Panc1 (cell line): ENCODE measurements around the gene WASL. TPM values are rescaled to one million over a fixed set of nuclear protein-coding genes. Genes with fewer than 3 reads are reported as not detected.

ENCODE experiments used
- ATAC-seq: fragments of 200-7000 bp; cut with Tn5 transposase; 2 replicates; pipeline ENCODE4 v1.9.1; 2020; ENCODE audit warnings: mild to moderate bottlenecking, moderate library complexity
- BruUV-seq: library from RNA; stranded (reverse); fragments of 400-500 nt; replicated peaks from 2 replicates; lab custom pipeline; 2021; lab: Mats Ljungman, UMichigan
- CTCF ChIA-PET: fragments of 300-600 bp; sonication (Branson Sonifier 250); formaldehyde crosslinking; loops from one replicate; lab custom pipeline; 2022; ENCODE audit warnings: antibody characterized with exemption; lab: Charles Lee
- POLR2A ChIA-PET: fragments of 300-600 bp; sonication (Branson Sonifier 250); formaldehyde crosslinking; loops from one replicate; lab custom pipeline; 2022; ENCODE audit warnings: antibody characterized with exemption; lab: Charles Lee
- DNase-seq: peaks from one replicate; pipeline ENCODE4 v3.0.0-alpha.2; 2010; ENCODE audit warnings: low read depth, low spot score
- H3K27ac ChIP-seq: 2 replicates; pipeline ENCODE4 v1.5.1; 2011; ENCODE audit warnings: mild to moderate bottlenecking, low read length, inconsistent platforms
- H3K27me3 ChIP-seq: fragments of 200-500 bp; sonication (Bioruptor generic); 2 replicates; pipeline ENCODE4 v1.6.0; 2014; ENCODE audit warnings: low read length, inconsistent platforms; ENCODE audit not compliant: control insufficient read depth, insufficient read depth
- H3K36me3 ChIP-seq: fragments of 200-500 bp; sonication (Bioruptor generic); 2 replicates; pipeline ENCODE4 v1.5.1; 2014; ENCODE audit warnings: inconsistent platforms, mild to moderate bottlenecking, low read length, moderate library complexity; ENCODE audit not compliant: control insufficient read depth, insufficient read depth
- H3K4me1 ChIP-seq: 2 replicates; pipeline ENCODE4 v1.5.1; 2011; ENCODE audit warnings: inconsistent platforms, mild to moderate bottlenecking, low read length, moderate library complexity; ENCODE audit not compliant: control insufficient read depth, insufficient read depth
- H3K4me3 ChIP-seq, 2 experiments: 2 replicates each; pipeline ENCODE4 v1.5.1; 2011 to 2012; ENCODE audit warnings: low read depth in 2 of 2, low read length in 2 of 2, mild to moderate bottlenecking in 2 of 2, inconsistent platforms in 1 of 2, moderate library complexity in 1 of 2
- H3K9me3 ChIP-seq: fragments of 200-500 bp; sonication (Bioruptor generic); 2 replicates; pipeline ENCODE4 v1.5.1; 2014; ENCODE audit warnings: low read depth, mild to moderate bottlenecking, inconsistent platforms, low read length, moderate library complexity; ENCODE audit not compliant: control insufficient read depth, insufficient read depth
- POLR2AphosphoS5 ChIP-seq: IDR thresholded peaks from 2 replicates; pipeline ENCODE4 v1.6.1; 2012; ENCODE audit warnings: mild to moderate bottlenecking, low read depth, low read length, moderate library complexity
- SIN3A ChIP-seq: IDR thresholded peaks from 2 replicates; pipeline ENCODE4 v1.6.1; 2012; ENCODE audit warnings: low read depth, mild to moderate bottlenecking, low read length, moderate library complexity, borderline replicate concordance; ENCODE audit not compliant: insufficient read depth
- TCF7L2 ChIP-seq: IDR thresholded peaks from 2 replicates; pipeline ENCODE4 v1.6.1; 2011; ENCODE audit warnings: mild to moderate bottlenecking, low read depth, low read length, inconsistent platforms
- in situ Hi-C: cut with HindIII; loops from 2 replicates; pipeline ENCODE4 v1.10.0; 2016; ENCODE audit warnings: low sequenced_read_pairs, low pct_unique_long_range_greater_than_20kb
- intact Hi-C: fragments of 100-400 bp; cut with micrococcal nuclease; formaldehyde crosslinking; loops from one replicate; pipeline ENCODE4 v1.10.0; 2022; ENCODE audit not compliant: unreplicated experiment
- total RNA-seq: library from RNA; stranded (reverse); gene quantifications from one replicate; pipeline ENCODE4 v1.2.1, GENCODE V29; 2021; ENCODE audit not compliant: unreplicated experiment
- TF ChIP-seq, protein P1 (sequence below): fragments of 450-650 bp; IDR thresholded peaks from 2 replicates; pipeline ENCODE4 v1.5.1; 2017; ENCODE audit warnings: mild to moderate bottlenecking
- TF ChIP-seq, protein P2 (sequence below), 2 experiments: IDR thresholded peaks; 2 replicates each; pipeline ENCODE4 v1.6.1; 2011 to 2012; ENCODE audit warnings: low read depth in 2 of 2, control low read depth in 1 of 2, low read length in 1 of 2, mild to moderate bottlenecking in 1 of 2, moderate library complexity in 1 of 2; ENCODE audit not compliant: insufficient read depth in 1 of 2

The WASL gene
- total RNA-seq, 1 experiment from 2014 or later = 29.6 TPM

DNA sequence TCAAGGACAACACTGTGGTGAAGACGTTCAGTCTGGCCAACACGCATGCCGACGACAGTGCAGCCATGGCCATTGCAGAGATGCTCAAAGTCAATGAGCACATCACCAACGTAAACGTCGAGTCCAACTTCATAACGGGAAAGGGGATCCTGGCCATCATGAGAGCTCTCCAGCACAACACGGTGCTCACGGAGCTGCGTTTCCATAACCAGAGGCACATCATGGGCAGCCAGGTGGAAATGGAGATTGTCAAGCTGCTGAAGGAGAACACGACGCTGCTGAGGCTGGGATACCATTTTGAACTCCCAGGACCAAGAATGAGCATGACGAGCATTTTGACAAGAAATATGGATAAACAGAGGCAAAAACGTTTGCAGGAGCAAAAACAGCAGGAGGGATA lies 86.5 kb downstream of the WASL start:
- POLR2A ChIA-PET = no interaction called here
- no TSS peak for BruUV-seq
- no peak for ATAC-seq

DNA sequence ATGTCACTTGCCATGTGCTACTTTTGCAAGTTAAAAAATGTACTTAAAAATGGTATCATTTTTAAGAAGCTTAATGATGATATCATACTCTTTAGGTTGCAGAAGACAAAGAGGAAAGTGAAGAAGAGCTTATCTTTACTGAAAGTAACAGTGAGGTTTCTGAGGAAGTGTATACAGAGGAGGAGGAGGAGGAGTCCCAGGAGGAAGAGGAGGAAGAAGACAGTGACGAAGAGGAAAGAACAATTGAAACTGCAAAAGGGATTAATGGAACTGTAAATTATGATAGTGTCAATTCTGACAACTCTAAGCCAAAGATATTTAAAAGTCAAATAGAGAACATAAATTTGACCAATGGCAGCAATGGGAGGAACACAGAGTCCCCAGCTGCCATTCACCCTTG lies 87.0 kb downstream of the WASL start:
- H3K4me3 ChIP-seq = no peak overlapping the region
- no peaks in the 10 kb centered on the region for H3K36me3 ChIP-seq
- POLR2A ChIA-PET = no interaction called here
- H3K27me3 ChIP-seq = peaks cover 26% of the 10 kb centered on the region
- CTCF ChIA-PET = no interaction called here
- in situ Hi-C loops (no loop called here), intact Hi-C loops (no loop called here)
- ATAC-seq (no peak), DNase-seq (no peak)
- TF ChIP-seq, protein P1, sequence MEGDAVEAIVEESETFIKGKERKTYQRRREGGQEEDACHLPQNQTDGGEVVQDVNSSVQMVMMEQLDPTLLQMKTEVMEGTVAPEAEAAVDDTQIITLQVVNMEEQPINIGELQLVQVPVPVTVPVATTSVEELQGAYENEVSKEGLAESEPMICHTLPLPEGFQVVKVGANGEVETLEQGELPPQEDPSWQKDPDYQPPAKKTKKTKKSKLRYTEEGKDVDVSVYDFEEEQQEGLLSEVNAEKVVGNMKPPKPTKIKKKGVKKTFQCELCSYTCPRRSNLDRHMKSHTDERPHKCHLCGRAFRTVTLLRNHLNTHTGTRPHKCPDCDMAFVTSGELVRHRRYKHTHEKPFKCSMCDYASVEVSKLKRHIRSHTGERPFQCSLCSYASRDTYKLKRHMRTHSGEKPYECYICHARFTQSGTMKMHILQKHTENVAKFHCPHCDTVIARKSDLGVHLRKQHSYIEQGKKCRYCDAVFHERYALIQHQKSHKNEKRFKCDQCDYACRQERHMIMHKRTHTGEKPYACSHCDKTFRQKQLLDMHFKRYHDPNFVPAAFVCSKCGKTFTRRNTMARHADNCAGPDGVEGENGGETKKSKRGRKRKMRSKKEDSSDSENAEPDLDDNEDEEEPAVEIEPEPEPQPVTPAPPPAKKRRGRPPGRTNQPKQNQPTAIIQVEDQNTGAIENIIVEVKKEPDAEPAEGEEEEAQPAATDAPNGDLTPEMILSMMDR = no peak
- no peak for TF ChIP-seq SIN3A
- BruUV-seq = no TSS peak
- H3K4me1 ChIP-seq = no peaks in the 10 kb centered on the region
- H3K9me3 ChIP-seq = no peaks in the 10 kb centered on the region
- no peak overlapping the region for H3K27ac ChIP-seq

More for the DNA sequence above, 86.5 kb downstream of the WASL start:
- TF ChIP-seq POLR2AphosphoS5 (no peak), TCF7L2 (no peak), SIN3A (no peak)
- DNase-seq = no peak
- peaks cover 26% of the 10 kb centered on the region for H3K27me3 ChIP-seq
- H3K36me3 ChIP-seq = no peaks in the 10 kb centered on the region
- CTCF ChIA-PET = no interaction called here
- intact Hi-C loops = no loop called here
- in situ Hi-C loops = no loop called here
- no peaks in the 10 kb centered on the region for H3K9me3 ChIP-seq
- no peaks in the 10 kb centered on the region for H3K4me1 ChIP-seq
- H3K4me3 ChIP-seq = no peak overlapping the region
- no peak overlapping the region for H3K27ac ChIP-seq

DNA sequence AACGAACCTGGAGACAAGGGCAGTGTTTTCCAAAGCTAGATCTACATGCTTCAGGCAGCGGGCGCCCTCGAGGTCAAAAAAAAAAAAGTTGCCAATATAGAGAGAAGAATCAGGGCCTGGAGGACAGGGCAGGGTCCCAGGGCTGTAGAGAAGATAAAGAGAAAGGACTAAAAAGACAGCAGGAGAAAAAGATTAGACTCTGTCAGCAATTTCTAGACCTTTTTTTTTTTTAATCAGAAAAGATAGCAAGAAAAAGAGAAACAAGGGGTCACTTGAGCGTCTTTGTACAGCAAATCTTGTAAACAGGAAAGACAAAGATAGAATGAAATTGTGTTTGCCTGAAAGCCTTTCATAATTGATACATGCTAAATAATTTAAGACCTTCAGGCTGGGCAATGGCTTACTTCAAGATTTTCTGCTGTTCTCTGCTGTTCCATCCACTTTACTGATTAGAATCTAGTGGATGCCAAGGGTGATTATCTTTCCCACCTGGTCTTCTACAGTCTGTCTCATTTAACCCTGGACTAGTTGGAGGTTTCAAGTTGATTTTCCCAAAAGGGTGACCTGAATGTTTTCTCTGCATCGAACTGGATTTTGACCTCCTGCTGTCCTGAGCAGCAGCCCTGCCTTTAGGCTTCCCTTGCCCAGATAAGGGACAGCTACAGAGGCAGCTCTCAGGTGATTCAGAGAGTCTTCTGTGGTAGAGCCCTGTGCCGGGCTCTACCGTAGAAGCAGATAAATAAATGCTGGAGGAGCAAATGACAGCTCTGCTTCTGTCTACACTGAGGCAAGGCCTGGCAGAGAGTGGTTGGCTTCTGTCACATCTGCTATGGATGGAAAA lies 88.1 kb downstream of the WASL start:
- in situ Hi-C loops = no loop called here
- CTCF ChIA-PET = no interaction called here

More for the DNA sequence above, 88.1 kb downstream of the WASL start:
- Histone ChIP-seq H3K9me3 (no peaks in the 10 kb centered on the region), H3K27ac (no peak overlapping the region), H3K27me3 (peaks cover 26% of the 10 kb centered on the region), H3K36me3 (no peaks in the 10 kb centered on the region), H3K4me3 (no peak overlapping the region), H3K4me1 (no peaks in the 10 kb centered on the region)
- TF ChIP-seq TCF7L2 (no peak), POLR2AphosphoS5 (no peak), SIN3A (no peak)
- TF ChIP-seq, protein P2, sequence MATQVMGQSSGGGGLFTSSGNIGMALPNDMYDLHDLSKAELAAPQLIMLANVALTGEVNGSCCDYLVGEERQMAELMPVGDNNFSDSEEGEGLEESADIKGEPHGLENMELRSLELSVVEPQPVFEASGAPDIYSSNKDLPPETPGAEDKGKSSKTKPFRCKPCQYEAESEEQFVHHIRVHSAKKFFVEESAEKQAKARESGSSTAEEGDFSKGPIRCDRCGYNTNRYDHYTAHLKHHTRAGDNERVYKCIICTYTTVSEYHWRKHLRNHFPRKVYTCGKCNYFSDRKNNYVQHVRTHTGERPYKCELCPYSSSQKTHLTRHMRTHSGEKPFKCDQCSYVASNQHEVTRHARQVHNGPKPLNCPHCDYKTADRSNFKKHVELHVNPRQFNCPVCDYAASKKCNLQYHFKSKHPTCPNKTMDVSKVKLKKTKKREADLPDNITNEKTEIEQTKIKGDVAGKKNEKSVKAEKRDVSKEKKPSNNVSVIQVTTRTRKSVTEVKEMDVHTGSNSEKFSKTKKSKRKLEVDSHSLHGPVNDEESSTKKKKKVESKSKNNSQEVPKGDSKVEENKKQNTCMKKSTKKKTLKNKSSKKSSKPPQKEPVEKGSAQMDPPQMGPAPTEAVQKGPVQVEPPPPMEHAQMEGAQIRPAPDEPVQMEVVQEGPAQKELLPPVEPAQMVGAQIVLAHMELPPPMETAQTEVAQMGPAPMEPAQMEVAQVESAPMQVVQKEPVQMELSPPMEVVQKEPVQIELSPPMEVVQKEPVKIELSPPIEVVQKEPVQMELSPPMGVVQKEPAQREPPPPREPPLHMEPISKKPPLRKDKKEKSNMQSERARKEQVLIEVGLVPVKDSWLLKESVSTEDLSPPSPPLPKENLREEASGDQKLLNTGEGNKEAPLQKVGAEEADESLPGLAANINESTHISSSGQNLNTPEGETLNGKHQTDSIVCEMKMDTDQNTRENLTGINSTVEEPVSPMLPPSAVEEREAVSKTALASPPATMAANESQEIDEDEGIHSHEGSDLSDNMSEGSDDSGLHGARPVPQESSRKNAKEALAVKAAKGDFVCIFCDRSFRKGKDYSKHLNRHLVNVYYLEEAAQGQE (IDR thresholded peaks at IDR 0.05; ENCODE audit: insufficient read depth in 1 of 2, low read depth in 2 of 2, low read length in 1 of 2) = no peak
- TF ChIP-seq, protein P1 = no peak
- POLR2A ChIA-PET = no interaction called here
- intact Hi-C loops = no loop called here
- DNase-seq = no peak
- BruUV-seq = no TSS peak
- no peak for ATAC-seq
